Sigmoid colon (tissue), 4 donors: ENCODE measurements around the gene HES5.

Experiments used
- POLR2AphosphoS5 ChIP-seq, 4 donors: sonication (generic); formaldehyde crosslinking; IDR thresholded peaks; one replicate each; pipeline ENCODE4 v1.6.1; 2017; ENCODE audit warnings: antibody characterized with exemption in 4 of 4
- TF ChIP-seq, protein P1 (sequence below), 4 experiments: fragments of 450-650 bp in 3 of 4; fragments of 200-600 bp in 1 of 4; IDR thresholded peaks; one replicate each; pipeline ENCODE4 v1.5.1; 2016 to 2019; ENCODE audit warnings: antibody characterized with exemption in 4 of 4, mild to moderate bottlenecking in 3 of 4, moderate library complexity in 2 of 4

DNA sequence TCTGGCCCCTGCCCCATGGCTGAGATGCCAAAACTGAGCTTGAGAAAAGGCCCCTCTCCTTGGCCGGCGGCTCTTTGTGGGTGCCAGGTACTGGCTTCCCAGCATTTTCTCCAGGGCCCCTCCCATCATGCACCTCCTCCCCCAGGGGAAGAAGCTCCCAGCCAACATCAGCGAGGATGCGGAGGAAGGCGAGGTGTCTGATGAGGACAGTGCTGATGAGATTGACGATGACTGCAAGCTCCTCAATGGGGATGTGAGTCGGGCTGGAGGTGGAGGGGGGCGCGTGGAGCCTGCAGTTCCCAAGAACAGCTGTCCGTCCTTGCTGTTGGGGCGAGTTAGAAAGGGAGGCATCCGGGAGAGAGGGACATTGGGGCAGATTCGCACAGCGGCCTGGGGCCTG lies 40.4 kb downstream of the HES5 start:
- TF ChIP-seq, protein P1, sequence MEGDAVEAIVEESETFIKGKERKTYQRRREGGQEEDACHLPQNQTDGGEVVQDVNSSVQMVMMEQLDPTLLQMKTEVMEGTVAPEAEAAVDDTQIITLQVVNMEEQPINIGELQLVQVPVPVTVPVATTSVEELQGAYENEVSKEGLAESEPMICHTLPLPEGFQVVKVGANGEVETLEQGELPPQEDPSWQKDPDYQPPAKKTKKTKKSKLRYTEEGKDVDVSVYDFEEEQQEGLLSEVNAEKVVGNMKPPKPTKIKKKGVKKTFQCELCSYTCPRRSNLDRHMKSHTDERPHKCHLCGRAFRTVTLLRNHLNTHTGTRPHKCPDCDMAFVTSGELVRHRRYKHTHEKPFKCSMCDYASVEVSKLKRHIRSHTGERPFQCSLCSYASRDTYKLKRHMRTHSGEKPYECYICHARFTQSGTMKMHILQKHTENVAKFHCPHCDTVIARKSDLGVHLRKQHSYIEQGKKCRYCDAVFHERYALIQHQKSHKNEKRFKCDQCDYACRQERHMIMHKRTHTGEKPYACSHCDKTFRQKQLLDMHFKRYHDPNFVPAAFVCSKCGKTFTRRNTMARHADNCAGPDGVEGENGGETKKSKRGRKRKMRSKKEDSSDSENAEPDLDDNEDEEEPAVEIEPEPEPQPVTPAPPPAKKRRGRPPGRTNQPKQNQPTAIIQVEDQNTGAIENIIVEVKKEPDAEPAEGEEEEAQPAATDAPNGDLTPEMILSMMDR (IDR thresholded peaks at IDR 0.05), result no peak
- TF ChIP-seq POLR2AphosphoS5 (IDR thresholded peaks at IDR 0.05), result no peak
